Measurements from ENCODE around the gene PLA2G4C.

DNA sequence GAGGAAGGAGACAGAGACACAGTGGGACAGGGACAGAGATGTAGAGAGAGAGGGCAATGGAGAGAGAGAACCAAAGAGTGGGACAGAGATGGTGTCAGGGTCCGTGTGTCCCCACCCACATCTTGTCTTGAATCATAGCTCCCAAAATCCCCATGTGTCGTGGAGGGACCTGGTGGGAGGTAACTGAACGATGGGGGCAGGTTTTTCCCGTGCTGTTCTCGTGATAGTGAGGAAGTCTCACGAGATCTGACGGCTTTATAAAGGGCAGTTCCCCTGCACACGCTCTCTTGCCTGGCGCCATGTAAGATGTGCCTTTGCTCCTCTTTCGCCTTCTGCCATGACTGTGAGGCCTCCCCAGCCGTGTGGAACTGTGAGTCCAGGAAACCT lies 7.5 kb upstream of the PLA2G4C start:
- no peak for TF ChIP-seq POLR2A (IDR thresholded peaks at IDR 0.05)
- TF ChIP-seq, protein P1, sequence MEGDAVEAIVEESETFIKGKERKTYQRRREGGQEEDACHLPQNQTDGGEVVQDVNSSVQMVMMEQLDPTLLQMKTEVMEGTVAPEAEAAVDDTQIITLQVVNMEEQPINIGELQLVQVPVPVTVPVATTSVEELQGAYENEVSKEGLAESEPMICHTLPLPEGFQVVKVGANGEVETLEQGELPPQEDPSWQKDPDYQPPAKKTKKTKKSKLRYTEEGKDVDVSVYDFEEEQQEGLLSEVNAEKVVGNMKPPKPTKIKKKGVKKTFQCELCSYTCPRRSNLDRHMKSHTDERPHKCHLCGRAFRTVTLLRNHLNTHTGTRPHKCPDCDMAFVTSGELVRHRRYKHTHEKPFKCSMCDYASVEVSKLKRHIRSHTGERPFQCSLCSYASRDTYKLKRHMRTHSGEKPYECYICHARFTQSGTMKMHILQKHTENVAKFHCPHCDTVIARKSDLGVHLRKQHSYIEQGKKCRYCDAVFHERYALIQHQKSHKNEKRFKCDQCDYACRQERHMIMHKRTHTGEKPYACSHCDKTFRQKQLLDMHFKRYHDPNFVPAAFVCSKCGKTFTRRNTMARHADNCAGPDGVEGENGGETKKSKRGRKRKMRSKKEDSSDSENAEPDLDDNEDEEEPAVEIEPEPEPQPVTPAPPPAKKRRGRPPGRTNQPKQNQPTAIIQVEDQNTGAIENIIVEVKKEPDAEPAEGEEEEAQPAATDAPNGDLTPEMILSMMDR (IDR thresholded peaks at IDR 0.05): no peak
